GM12864 (cell line): ENCODE measurements around the gene SREBF1.

ENCODE experiments used
- DNase-seq: peaks from one replicate; pipeline ENCODE4 v3.0.0-alpha.2; 2011; ENCODE audit warnings: low read depth
- H3K4me3 ChIP-seq: 2 replicates; pipeline ENCODE4 v1.5.1; 2011; ENCODE audit warnings: mild to moderate bottlenecking, low read depth, low read length, control low read depth
- TF ChIP-seq, protein P1 (sequence below): IDR thresholded peaks from 2 replicates; pipeline ENCODE4 v1.5.1; 2011; ENCODE audit warnings: low read depth, mild to moderate bottlenecking, moderate library complexity, low read length, control low read depth, inconsistent platforms; ENCODE audit errors: missing control alignments

The SREBF1 gene

DNA sequence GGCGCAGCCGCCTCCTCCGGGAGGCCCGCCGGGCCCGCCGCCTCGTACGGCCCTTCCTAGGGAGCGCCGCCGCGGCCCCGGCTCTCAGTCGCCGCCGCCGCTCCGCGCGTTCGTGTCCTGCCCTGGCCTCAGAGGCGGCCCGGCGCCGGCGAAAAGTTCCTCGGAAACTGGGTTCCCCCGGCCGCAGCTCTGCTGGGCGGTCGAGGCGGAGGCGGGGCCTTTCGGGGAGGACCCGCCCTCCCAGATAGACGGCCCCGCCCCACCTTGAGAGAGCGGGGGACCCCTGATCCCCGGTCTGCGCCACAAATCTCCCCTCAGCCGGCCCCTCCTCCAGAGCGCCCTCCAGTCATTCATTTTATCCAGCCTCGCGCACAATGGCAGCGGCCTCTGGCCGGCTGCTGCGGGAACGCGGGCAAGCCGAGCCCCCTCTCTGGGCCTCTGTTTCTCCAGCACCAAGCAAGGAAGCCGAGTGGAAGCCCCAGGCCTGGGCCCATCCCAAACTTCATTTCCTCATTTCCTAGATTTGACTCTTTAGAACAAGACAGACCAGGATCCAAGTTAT, at the start of gene SREBF1:
TSS of gene SREBF1 (minus strand) at position 169 of the 562 bp plus-strand sequence. CDS start 169 bp downstream, outside the sequence.
- DNase-seq: no peak
- TF ChIP-seq, protein P1, sequence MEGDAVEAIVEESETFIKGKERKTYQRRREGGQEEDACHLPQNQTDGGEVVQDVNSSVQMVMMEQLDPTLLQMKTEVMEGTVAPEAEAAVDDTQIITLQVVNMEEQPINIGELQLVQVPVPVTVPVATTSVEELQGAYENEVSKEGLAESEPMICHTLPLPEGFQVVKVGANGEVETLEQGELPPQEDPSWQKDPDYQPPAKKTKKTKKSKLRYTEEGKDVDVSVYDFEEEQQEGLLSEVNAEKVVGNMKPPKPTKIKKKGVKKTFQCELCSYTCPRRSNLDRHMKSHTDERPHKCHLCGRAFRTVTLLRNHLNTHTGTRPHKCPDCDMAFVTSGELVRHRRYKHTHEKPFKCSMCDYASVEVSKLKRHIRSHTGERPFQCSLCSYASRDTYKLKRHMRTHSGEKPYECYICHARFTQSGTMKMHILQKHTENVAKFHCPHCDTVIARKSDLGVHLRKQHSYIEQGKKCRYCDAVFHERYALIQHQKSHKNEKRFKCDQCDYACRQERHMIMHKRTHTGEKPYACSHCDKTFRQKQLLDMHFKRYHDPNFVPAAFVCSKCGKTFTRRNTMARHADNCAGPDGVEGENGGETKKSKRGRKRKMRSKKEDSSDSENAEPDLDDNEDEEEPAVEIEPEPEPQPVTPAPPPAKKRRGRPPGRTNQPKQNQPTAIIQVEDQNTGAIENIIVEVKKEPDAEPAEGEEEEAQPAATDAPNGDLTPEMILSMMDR: no peak
- H3K4me3 ChIP-seq: peak within 1 kb of the TSS; percentile 90

DNA sequence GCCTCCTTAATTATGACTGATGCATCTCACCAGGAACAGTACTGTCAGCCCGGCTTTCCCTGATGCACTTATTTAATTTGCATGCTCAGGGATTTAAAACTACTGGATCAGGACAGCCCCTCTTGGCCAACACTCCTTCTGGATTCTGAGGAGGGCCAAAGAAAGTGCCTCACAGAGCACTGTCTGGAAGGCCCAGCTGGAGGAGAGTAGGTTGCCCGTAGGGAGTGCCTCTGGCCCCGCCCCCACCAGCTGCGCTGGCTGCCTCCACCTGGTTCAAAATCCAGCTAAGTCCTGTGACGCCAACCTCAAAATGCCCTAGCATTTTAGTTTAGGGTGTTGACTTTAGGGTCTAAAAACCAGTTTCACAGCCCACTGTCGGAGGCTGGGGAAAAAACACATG, 49.4 kb upstream of the SREBF1 start:
- H3K4me3 ChIP-seq: no peak overlapping the region
- no peak for DNase-seq

DNA sequence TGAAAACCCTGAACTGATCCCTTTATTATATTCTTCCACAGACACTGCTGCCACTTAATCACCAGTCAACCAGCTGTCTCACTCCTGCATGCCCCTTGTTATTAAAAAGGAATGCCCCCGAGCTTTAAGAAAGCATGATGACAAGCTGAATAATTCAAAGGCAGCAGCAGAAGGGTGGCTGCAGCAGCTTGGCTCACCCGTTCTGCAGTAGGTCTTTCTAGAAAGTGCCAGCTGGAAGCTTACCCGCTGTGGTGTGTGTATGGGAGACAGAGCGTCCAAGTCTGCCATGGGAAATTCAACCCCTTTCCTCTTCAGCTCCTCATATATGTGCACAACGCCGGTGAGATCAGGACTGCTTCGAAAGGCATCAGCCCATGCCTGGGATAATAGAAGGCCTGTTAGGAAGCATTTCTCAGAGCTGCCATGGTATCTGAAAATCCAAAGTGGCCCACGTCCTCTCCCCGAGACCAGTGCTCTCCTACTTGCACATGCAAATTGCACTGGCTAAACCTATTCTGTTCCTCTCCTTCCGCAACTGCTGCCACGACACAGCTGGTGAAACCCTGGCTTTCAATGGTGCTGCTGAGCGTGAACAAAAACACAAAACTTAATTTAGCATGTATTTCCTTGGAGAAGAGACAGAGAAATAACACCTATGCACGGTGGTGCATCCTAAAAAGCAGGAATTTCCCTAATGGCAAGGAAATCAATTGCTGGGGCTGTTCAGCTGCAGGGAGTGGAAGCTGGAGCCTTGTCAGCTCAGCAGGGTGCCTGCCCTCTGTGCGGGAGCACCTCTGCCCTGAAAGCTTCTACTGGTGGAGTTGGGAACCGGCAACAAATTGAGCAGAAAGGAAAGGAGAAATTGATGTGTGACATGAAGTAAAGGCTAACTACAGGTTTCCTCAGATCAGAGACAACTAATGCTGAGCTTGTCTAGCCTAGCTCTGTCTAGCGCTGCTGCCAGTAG, 47.9 kb upstream of the SREBF1 start:
- no peak overlapping the region for H3K4me3 ChIP-seq
- TF ChIP-seq, protein P1: no peak
- DNase-seq: no peak

More for the DNA sequence above, 49.4 kb upstream of the SREBF1 start:
- TF ChIP-seq, protein P1: no peak

DNA sequence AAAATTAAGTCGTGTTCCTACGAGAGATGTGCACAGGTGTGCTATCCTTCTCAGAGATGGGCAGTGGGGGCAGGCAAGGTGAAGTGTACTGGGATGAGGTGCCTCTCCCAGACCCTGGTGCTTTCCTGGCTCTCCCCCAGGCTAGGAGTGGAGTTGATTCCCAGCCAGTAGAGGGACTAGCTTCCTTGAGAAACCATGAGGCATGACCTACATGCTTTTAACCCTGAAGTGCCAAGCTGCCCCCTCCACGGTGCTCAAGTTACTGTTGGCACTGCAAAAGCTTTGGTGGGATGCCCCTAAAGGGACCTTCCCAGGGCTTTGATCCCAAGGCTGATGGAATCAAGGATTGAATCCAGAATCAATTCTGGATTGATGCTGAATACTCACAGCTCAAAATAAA, 47.0 kb upstream of the SREBF1 start:
- no peak overlapping the region for H3K4me3 ChIP-seq
- TF ChIP-seq, protein P1: no peak
- no peak for DNase-seq

DNA sequence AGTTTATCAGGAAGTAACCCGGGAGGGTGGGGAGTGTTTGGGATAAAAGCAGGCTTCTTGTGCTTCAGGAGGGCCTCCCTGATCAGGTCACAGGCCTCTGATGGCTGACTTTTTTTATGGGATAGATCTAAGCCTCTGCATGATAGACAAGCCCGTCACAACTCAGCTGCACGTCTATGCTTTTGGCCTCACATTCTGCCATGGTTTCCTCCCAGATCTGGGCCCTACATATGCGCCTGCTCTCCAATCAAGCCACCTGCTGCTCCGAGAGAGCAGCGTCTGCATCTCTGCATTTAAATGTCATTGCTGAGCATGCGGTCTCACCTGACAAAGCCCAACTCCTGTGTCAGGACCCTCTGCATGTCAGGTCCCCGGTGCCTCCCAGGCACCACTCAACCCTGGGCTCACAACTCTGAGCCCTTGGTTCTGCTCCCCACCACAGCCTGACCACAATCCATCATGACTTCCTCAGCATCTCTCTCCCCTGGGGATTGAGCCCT, 45.3 kb upstream of the SREBF1 start:
- TF ChIP-seq, protein P1: no peak
- H3K4me3 ChIP-seq: no peak overlapping the region
- DNase-seq: no peak

DNA sequence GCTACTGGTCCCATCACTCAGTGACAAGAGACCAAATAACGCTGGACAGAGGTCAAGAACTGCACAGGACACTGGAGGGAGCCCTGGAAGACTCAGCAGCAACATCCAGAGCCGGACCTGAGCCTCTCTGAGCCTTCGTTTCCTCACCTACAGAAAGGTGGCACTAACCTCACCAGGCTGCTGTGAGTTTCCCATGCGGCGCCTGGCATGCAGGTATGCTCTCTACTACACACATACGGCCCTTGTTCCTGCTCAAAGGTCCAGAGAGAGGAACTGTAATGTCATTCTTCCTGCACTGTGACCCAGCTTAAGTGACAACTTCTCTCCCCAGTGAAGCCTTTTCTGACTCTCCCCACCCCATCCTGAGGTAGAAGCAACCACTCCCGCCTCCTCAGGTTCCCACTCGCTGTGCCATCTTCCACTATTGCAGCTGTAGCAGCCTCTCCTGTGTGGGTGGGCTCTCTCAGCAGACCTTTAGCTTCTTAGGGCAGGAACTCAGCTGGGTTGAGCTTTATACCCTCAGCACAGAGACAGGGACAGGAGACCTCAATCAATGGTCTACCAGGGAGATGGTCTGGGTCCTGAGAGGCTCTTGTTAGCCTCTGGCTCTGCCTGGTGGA, 43.9 kb upstream of the SREBF1 start:
- TF ChIP-seq, protein P1: no peak
- no peak for DNase-seq
- H3K4me3 ChIP-seq: no peak overlapping the region
